Measurements from ENCODE around the gene MYH15. TPM values are rescaled to one million over a fixed set of nuclear protein-coding genes. Genes with fewer than 3 reads are reported as not detected.

MYH15 gene
- total and polyA plus RNA-seq, 10 of the 15 experiments (the other 5 are each of a cell fraction or from before 2014, with no cell fraction given) = 0.05 to 0.27 (median 0.09) TPM; not detected in 1

GRCh38 chr3:108410531-108410984, 99.8 kb downstream of the MYH15 start (continued):
- TF ChIP-seq NR2C2 (IDR thresholded peaks at IDR 0.05; ENCODE audit: borderline replicate concordance, control insufficient read depth, insufficient read length, low read depth) (no peak), HDAC2 (IDR thresholded peaks at IDR 0.05) (no peak), NR2C1 (IDR thresholded peaks at IDR 0.05) (no peak), ZNF274 (IDR thresholded peaks at IDR 0.05; ENCODE audit: insufficient read depth, insufficient read length) (no peak), NFXL1 (IDR thresholded peaks at IDR 0.05; ENCODE audit: borderline replicate concordance) (no peak), ZZZ3 (IDR thresholded peaks at IDR 0.05; ENCODE audit: control insufficient read depth, insufficient read length, low read depth) (no peak), RBBP5 (conservative IDR thresholded peaks at IDR 0.05) (no peak), ZBTB40 (IDR thresholded peaks at IDR 0.05; ENCODE audit: borderline replicate concordance) (no peak), BCL11A (IDR thresholded peaks at IDR 0.05; ENCODE audit: low read depth, low read length) (no peak), LARP7 (IDR thresholded peaks at IDR 0.05) (no peak)
- TF ChIP-seq, protein P1, sequence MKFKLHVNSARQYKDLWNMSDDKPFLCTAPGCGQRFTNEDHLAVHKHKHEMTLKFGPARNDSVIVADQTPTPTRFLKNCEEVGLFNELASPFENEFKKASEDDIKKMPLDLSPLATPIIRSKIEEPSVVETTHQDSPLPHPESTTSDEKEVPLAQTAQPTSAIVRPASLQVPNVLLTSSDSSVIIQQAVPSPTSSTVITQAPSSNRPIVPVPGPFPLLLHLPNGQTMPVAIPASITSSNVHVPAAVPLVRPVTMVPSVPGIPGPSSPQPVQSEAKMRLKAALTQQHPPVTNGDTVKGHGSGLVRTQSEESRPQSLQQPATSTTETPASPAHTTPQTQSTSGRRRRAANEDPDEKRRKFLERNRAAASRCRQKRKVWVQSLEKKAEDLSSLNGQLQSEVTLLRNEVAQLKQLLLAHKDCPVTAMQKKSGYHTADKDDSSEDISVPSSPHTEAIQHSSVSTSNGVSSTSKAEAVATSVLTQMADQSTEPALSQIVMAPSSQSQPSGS (IDR thresholded peaks at IDR 0.05; ENCODE audit: low read length) = no peak

Measured in GM12878 (cell line).